ENCODE results near the gene TLX3. TPM values are rescaled to one million over a fixed set of nuclear protein-coding genes. Genes with fewer than 3 reads are reported as not detected.
"Not testable (repeated sequence)": the region's sequence is repeated elsewhere in the genome, so short reads cannot be mapped to it uniquely, and the experiment has no call there.

TLX3 gene
- total RNA-seq, 4 donors from 2014 or later = not detected

DNA sequence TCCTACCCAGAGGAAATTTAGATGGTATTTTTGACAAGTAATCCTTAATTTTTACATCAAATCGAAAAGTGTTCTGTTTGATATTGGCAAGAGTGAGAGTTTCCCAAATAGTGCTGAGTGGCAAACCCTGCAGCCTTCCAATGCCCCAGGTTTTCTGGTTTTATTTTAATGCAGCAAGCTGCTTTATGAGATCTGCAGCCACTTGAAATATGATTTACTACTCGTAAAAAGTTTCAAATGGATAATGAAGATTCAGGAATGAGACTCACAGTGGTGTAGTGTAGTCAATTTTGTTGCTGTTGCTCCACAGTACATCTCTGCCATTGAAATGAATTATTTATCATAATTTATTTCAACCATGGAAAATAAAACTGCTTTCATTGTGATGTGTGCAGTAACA is 23.6 kb upstream of the TLX3 start:
- no peaks in the 10 kb centered on the region for H3K36me3 ChIP-seq
- no peaks in the 10 kb centered on the region for H3K4me1 ChIP-seq
- no peaks in the 10 kb centered on the region for H3K9me3 ChIP-seq
- no peak for DNase-seq (ENCODE audit: extremely low spot score)
- no peaks in the 10 kb centered on the region for H3K27me3 ChIP-seq
- no peak overlapping the region for H3K27ac ChIP-seq (replicated peaks in 1 of 4)
- no peak overlapping the region for H3K4me3 ChIP-seq
- TF ChIP-seq EP300 (IDR thresholded peaks at IDR 0.05) (no peak), POLR2AphosphoS5 (IDR thresholded peaks at IDR 0.05) (no peak), POLR2A (IDR thresholded peaks at IDR 0.05; ENCODE audit: low read depth) (no peak), CTCF (IDR thresholded peaks at IDR 0.05) (no peak)
- intact Hi-C loops (cut with DNase I) = no loop called here
- 76% methylated on average over 2 of the region's 2 CpGs for WGBS

GRCh38 chr5:171288066-171288465 is 21.0 kb upstream of the TLX3 start:
- Histone ChIP-seq H3K36me3 (no peaks in the 10 kb centered on the region), H3K4me1 (no peaks in the 10 kb centered on the region), H3K9me3 (no peaks in the 10 kb centered on the region), H3K27ac (replicated peaks in 1 of 4) (no peak overlapping the region), H3K27me3 (no peaks in the 10 kb centered on the region), H3K4me3 (no peak overlapping the region)
- TF ChIP-seq EP300 (IDR thresholded peaks at IDR 0.05) = no peak
- no peak for TF ChIP-seq POLR2A (IDR thresholded peaks at IDR 0.05; ENCODE audit: low read depth)
- TF ChIP-seq POLR2AphosphoS5 (IDR thresholded peaks at IDR 0.05) = no peak
- no peak for TF ChIP-seq CTCF (IDR thresholded peaks at IDR 0.05)
- DNase-seq (ENCODE audit: extremely low spot score) = no peak
- intact Hi-C loops (cut with DNase I) = no loop called here
- 100% methylated on average over 2 of the region's 2 CpGs for WGBS

DNA sequence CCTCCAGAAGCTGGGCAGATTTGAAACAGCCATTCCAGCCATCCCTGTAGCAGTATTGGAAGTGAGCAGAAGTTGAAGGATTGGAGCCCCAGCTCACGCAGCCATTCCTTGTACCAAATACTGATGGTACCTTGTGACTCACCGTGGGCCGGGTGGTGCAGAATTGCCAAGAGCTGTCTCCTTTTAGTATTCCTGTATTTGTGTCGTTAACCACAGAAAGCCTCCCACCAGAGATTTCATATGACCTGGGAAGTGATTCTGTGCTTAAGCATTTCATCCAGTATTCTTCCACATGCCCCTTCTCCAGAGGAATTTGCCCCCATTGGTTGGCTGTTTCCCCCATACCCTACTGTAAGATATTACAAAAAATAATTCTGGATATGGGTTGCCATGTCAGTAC is 17.7 kb upstream of the TLX3 start:
- WGBS = 100% methylated on average over 4 of the region's 4 CpGs
- H3K27me3 ChIP-seq = no peaks in the 10 kb centered on the region
- H3K9me3 ChIP-seq = no peaks in the 10 kb centered on the region
- H3K27ac ChIP-seq (replicated peaks in 1 of 4) = no peak overlapping the region
- H3K4me3 ChIP-seq = no peak overlapping the region
- intact Hi-C loops (cut with DNase I) = no loop called here
- TF ChIP-seq CTCF (IDR thresholded peaks at IDR 0.05) = no peak
- TF ChIP-seq POLR2A (IDR thresholded peaks at IDR 0.05; ENCODE audit: low read depth) = no peak
- no peak for TF ChIP-seq POLR2AphosphoS5 (IDR thresholded peaks at IDR 0.05)
- TF ChIP-seq EP300 (IDR thresholded peaks at IDR 0.05) = no peak
- no peak for DNase-seq (ENCODE audit: extremely low spot score)
- H3K4me1 ChIP-seq = no peaks in the 10 kb centered on the region
- H3K36me3 ChIP-seq = peaks cover 0 to 5% (median 2%) of the 10 kb centered on the region in 4 donors

GRCh38 chr5:171295299-171295698 is 13.7 kb upstream of the TLX3 start:
- Histone ChIP-seq H3K27ac (replicated peaks in 1 of 4) (no peak overlapping the region), H3K27me3 (no peaks in the 10 kb centered on the region), H3K9me3 (no peaks in the 10 kb centered on the region), H3K4me1 (no peaks in the 10 kb centered on the region), H3K36me3 (peaks cover 0 to 5% (median 2%) of the 10 kb centered on the region in 4 donors), H3K4me3 (no peak overlapping the region)
- 71% methylated on average over 1 of the region's 1 CpG for WGBS
- TF ChIP-seq EP300 (IDR thresholded peaks at IDR 0.05) (no peak), POLR2A (IDR thresholded peaks at IDR 0.05; ENCODE audit: low read depth) (no peak), CTCF (IDR thresholded peaks at IDR 0.05) (no peak), POLR2AphosphoS5 (IDR thresholded peaks at IDR 0.05) (no peak)
- intact Hi-C loops (cut with DNase I) = no loop called here
- DNase-seq (ENCODE audit: extremely low spot score) = no peak

DNA sequence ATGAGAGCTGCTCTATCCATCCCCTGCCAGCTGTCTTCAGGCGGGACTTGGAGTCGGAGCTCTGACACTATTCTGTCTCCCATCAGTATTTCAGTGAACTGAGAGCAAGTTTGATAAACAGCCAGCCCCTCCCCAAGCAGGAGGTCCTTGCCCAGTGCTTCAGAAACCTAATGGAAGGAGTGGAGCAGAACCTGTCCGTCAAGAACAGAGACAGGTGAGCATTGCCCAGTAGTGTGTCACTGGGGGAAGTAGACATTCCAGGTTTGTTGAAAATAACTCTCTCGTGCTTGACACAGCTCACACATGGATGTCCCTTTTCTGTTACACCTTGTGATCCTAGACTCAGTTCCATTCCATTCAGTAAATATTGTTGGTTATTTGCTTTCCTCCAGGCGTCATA is 13.2 kb upstream of the TLX3 start:
- TF ChIP-seq CTCF (IDR thresholded peaks at IDR 0.05) = no peak
- TF ChIP-seq EP300 (IDR thresholded peaks at IDR 0.05) = no peak
- TF ChIP-seq POLR2AphosphoS5 (IDR thresholded peaks at IDR 0.05) = no peak
- no peak for TF ChIP-seq POLR2A (IDR thresholded peaks at IDR 0.05; ENCODE audit: low read depth)
- no peak overlapping the region for H3K4me3 ChIP-seq
- H3K27me3 ChIP-seq = no peaks in the 10 kb centered on the region
- no peaks in the 10 kb centered on the region for H3K9me3 ChIP-seq
- intact Hi-C loops (cut with DNase I) = no loop called here
- no peak for DNase-seq (ENCODE audit: extremely low spot score)
- H3K36me3 ChIP-seq = peaks cover 0 to 5% (median 2%) of the 10 kb centered on the region in 4 donors
- no peaks in the 10 kb centered on the region for H3K4me1 ChIP-seq
- no peak overlapping the region for H3K27ac ChIP-seq (replicated peaks in 1 of 4)
- 88% methylated on average over 5 of the region's 5 CpGs for WGBS

- H3K4me3 ChIP-seq; H3K36me3 ChIP-seq; H3K9me3 ChIP-seq; DNase-seq (ENCODE audit: extremely low spot score); H3K27ac ChIP-seq (replicated peaks in 1 of 4); intact Hi-C loops (cut with DNase I); H3K4me1 ChIP-seq; H3K27me3 ChIP-seq: not testable (repeated sequence)
- WGBS = 89% methylated on average over 6 of the region's 6 CpGs
These were observed 11.1 kb upstream of the TLX3 start for GRCh38 chr5:171297941-171298340.

Measured in esophagus muscularis mucosa (tissue), 4 donors.